HG02970 (cell line): ENCODE results near the gene RNF157.

Source experiments
- ATAC-seq: cut with Tn5 transposase; IDR thresholded peaks from one replicate; pipeline ENCODE4 v1.9.1; 2021; ENCODE audit warnings: mild to moderate bottlenecking, moderate library complexity, moderate number of reproducible peaks; ENCODE audit not compliant: unreplicated experiment, low FRiP score

The RNF157 gene

DNA sequence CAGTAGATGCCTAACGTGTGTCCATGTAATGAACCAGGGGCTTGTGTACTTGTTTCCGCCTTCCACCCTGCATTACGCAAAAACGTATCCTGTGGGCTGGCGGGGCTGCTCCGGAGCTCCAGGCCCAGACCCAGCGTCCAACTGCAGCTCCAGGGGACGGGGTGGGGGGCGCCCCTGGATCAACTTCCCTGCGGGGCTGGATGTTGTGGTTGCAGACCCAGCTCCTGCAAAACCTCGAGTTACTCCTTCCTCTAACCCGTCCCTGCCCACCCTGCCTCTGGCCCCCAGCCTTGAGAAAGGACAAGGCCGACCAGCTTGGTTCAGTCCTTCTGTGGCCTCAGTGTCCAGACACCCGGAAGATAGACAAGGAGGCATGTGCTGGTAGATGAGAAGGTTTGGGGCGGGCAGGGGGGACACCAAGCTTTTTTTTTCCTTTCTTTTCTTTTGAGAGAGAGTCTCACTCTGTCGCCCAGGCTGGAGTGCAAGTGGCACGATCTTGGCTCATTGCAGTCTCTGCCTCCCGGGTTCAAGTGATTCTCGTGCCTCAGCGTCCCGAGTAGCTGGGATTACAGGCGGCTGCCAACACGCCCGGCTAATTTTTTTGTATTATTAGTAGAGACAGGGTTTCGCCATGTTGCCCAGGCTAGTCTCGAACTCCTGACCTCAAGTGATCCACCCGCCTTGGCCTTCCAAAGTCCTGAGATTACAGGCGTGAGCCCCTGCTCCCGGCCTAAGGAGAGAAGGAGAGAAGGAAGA lies 136.0 kb downstream of the RNF157 start:
- ATAC-seq, result no peak

DNA sequence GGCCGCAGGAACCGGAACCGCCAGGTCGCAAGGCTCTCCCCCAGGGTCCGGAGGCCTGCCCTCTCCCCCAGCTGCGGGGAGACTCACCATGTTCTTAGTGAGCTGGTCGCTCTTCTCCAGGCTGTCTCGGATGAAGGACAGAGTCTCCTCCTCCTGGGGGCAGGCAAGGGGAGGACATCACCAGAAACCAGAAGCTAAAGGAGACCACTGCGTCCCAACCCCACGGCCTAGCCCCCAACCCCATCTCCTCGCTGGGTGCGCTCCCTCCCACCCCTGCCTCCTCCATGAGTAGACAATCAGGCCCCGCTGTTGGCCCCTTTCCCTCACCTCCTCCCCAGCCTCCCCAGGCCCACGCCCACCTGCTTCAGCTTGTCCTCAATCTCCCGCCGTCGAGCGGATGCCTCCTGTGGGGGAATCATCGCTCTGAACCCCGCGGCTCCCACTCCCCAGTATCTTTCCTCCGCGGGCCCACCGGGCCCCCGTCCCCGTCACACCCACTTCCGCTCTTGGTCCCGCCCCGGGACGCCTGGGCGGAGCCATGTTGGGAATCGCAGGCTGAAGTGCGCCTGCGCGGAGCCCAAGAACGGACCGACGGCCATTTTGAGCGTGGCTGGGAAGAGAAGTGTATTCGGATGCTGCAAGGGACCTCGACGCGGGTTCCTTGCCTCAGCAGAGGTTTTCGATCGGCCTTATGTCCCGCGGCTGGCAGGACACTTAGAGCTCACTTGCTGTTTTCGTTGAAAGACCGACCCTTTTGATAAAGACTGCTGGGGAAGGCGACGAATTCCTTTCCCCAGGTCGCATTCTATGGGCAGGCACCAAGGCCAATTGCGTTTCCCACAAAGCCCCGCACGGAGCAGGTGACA lies 136.8 kb downstream of the RNF157 start, which contains the start of gene EXOC7:
Gene EXOC7 (minus strand): TSS at position 514 of the 866 bp plus-strand sequence. CDS start 95 bp downstream, at position 419.
- peak; percentile 87 for ATAC-seq

DNA sequence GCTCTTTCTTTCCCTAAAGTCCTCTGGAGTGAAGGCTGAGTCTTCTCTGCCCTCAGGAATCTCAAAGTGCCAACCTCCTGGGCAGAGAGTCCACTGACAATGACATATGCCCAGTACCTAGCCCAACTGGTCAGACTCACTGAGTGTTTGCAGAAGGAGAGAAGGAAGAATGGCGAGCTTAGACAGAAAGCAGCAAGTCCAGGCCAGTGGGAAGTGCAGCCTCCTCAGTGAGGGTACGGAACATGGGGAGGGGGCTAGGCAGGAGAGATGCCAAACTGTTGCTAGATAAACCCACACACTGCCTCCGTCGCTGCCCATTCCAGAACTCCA lies 137.4 kb downstream of the RNF157 start:
- no peak for ATAC-seq

DNA sequence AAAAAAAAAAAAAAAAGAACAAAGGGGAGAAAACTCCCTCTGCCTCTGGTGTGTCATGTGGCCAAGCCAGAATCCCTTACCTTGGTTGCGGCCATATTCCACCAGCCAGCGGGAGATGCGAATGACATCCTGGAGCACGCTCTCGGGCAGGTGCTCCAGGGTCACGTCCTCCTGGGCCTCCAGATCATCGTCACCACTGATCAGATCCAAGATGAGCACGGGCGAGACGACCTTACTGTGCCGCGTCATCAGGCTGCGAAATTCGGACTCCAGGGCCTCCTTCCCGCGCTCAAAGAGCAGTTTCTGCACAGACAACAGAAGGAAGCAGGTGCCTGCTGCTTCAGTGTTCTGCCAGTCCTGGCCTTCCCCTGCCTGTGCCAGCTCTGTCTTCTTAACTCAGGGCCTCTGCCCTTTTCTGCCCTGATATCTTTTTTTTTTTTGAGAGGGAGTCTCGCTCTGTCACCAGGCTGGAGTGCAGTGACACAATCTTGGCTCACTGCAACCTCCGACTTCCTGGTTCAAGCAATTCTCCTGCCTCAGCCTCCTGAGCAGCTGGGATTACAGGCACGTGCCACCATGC lies 142.5 kb downstream of the RNF157 start:
- no peak for ATAC-seq

DNA sequence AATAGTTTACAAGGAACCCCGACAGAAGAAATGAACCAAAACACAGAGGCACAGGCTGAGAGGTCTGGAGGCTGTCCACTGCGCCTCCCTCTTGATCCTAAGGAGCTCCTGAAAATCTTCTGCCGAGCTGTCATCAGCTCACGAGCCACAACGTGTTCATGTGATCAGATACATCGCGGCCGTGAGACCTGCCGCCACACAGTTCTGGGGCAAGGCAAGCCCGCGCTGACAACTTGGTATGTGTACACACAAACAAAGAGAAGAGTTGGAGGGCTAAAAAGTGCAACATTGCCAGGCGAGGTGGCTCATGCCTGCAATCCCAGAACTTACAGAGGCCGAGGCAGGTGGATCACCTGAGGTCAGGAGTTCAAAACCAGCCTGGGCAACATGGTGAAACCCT lies 144.3 kb downstream of the RNF157 start:
- no peak for ATAC-seq

DNA sequence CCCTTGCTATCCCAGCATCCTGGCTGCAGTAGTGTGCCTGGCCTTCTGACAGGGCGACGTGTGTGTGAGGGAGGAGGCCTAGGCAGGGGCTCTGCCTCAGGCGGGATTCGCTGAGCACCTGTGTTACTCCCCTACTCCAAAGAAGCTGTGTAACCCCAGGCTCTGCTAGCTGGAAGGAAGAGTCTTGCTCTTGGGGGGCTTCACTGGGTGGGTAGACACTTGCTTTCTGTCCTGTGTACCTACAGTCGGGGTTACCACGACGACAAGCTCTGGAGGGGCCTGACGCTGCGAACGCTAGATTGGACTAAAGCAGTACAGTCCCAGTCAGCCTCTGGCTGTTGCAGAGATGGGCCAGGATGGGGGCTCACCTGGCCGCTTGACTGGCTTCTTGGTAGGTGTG lies 146.2 kb downstream of the RNF157 start:
- ATAC-seq, result no peak

DNA sequence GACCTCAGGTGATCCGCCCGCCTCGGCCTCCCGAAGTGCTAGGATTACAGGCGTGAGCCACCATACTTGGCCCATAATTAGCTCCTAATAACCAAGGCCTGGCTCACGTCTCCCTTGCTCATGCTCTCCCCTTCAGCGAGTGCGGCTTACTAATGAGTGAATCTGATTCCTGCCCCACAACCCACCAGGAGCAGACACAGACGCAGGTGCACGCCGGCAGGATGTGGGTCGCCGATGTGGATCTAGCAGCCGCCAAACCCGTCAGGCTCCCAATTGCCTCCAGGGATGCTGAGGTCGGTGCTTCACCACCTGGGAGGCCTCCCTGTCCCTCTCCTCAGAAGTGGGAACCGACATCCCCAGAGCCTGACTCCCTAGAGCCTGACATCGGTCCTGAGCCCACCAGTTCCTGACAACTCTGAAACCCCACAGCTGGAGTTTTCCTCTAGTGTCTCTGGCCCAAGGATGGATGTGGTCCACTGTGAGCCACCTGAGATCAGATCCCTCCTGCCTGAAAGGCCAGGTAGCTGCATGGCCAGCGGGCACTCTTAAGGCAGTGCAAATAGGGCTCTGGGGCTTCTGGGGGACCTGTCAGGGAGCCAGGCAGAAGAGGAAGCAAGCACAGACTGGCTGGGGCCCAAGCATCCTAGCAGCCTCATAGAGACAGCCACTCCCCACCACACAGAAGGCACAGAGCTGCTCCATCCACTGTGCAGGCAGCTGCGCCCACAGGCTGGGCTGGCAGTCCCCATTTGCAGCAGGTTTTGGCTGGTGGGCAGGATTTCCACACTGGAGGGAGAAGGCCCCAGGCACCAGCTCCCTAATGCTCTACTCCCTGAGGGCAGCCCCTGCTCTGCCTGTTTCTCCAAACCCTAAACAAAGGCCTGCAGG lies 147.5 kb downstream of the RNF157 start:
- no peak for ATAC-seq
